HepG2 (cell line): ENCODE results near the gene SETD1A. TPM values are rescaled to one million over a fixed set of nuclear protein-coding genes. Genes with fewer than 3 reads are reported as not detected.

Experiments
- AKNA ChIP-seq: sonication (generic); formaldehyde crosslinking; IDR thresholded peaks from 2 replicates; pipeline ENCODE4 v1.4.0; 2020; ENCODE audit warnings: missing genetic modification reagents, borderline replicate concordance
- ISL2 ChIP-seq: sonication (generic); formaldehyde crosslinking; IDR thresholded peaks from 2 replicates; pipeline ENCODE4 v1.5.0; 2020; ENCODE audit warnings: missing genetic modification reagents
- MAFF ChIP-seq: IDR thresholded peaks from 2 replicates; pipeline ENCODE4 v1.6.1; 2011; ENCODE audit warnings: low read depth, low read length, improper control_type of control experiment
- MLLT10 ChIP-seq: sonication (generic); formaldehyde crosslinking; IDR thresholded peaks from 2 replicates; pipeline ENCODE4 v1.4.0; 2020; ENCODE audit warnings: missing genetic modification reagents
- MXD4 ChIP-seq: IDR thresholded peaks from 2 replicates; pipeline ENCODE4 v1.6.1; 2016; ENCODE audit warnings: mild to moderate bottlenecking, missing biosample characterization, missing genetic modification reagents
- NONO ChIP-seq, 2 experiments: fragments of 450-650 bp in 1 of 2; sonication (generic) in 1 of 2; formaldehyde crosslinking in 1 of 2; IDR thresholded peaks in 1 of 2; conservative IDR thresholded peaks in 1 of 2; 2 replicates each; pipeline versions ENCODE4 v1.6.1 to v1.8.0; 2017 to 2022; ENCODE audit warnings: mild to moderate bottlenecking in 1 of 2, missing genetic modification reagents in 1 of 2, moderate library complexity in 1 of 2
- PRPF4 ChIP-seq: fragments of 200-400 bp; formaldehyde crosslinking; IDR thresholded peaks from 2 replicates; pipeline ENCODE4 v1.6.1; 2016; ENCODE audit warnings: low read length, low read depth; ENCODE audit not compliant: poor library complexity, severe bottlenecking
- REXO4 ChIP-seq: sonication (generic); formaldehyde crosslinking; IDR thresholded peaks from 2 replicates; pipeline ENCODE4 v1.8.0; 2022; ENCODE audit warnings: missing genetic modification reagents, mild to moderate bottlenecking, borderline replicate concordance
- SRSF1 ChIP-seq: fragments of 200-400 bp; formaldehyde crosslinking; optimal IDR thresholded peaks from 2 replicates; pipeline ENCODE3; 2017; ENCODE audit warnings: mild to moderate bottlenecking, low read depth, low read length, moderate library complexity
- STAG1 ChIP-seq: sonication (generic); formaldehyde crosslinking; IDR thresholded peaks from 2 replicates; pipeline ENCODE4 v1.4.0; 2020; ENCODE audit warnings: missing genetic modification reagents
- SUZ12 ChIP-seq: fragments of 150-350 bp; IDR thresholded peaks from 2 replicates; pipeline ENCODE4 v1.6.1; 2014; ENCODE audit warnings: low read depth, low read length
- ZFP37 ChIP-seq: sonication (generic); formaldehyde crosslinking; IDR thresholded peaks from 2 replicates; pipeline ENCODE4 v1.4.0; 2020; ENCODE audit warnings: missing genetic modification reagents, borderline replicate concordance
- ZFP41 ChIP-seq: sonication (generic); formaldehyde crosslinking; IDR thresholded peaks from 2 replicates; pipeline ENCODE4 v1.4.0; 2020; ENCODE audit warnings: mild to moderate bottlenecking, missing genetic modification reagents, borderline replicate concordance
- ZFX ChIP-seq: sonication (generic); formaldehyde crosslinking; IDR thresholded peaks from 2 replicates; pipeline ENCODE4 v1.4.0; 2020; ENCODE audit warnings: mild to moderate bottlenecking, low read depth, missing genetic modification reagents, moderate library complexity
- ZXDC ChIP-seq: sonication (generic); formaldehyde crosslinking; IDR thresholded peaks from 2 replicates; pipeline ENCODE4 v1.5.0; 2020; ENCODE audit warnings: mild to moderate bottlenecking, missing genetic modification reagents
- polyA plus RNA-seq, 8 experiments: library from polyadenylated mRNA; depleted of rRNA in 3 of 8; stranded (reverse) in 7 of 8; unstranded in 1 of 8; fragments of >200 nt; fragmentation: Illumina TruSeq in 4 of 8; extraction: Trizol in 4 of 8; gene quantifications; 2 replicates each; pipeline versions ENCODE4 v1.2.1 to v1.2.3, GENCODE V29; 2011 to 2016; ENCODE audit warnings: low read depth in 4 of 8, missing spikeins in 1 of 8, mixed read lengths in 1 of 8; ENCODE audit not compliant: insufficient read depth in 1 of 8
- total RNA-seq, 5 experiments: library from RNA; depleted of rRNA; stranded (reverse); fragments of >200 nt; fragmentation: Illumina TruSeq; extraction: Trizol; gene quantifications; 2 replicates each; pipeline ENCODE4 v1.2.3, GENCODE V29; 2016; ENCODE audit warnings: low read depth in 1 of 5
- TF ChIP-seq, protein P1 (sequence below): sonication (generic); formaldehyde crosslinking; IDR thresholded peaks from 2 replicates; pipeline ENCODE4 v1.8.0; 2022; ENCODE audit warnings: low read depth, missing genetic modification reagents
- TF ChIP-seq, protein P2 (sequence below): sonication (generic); formaldehyde crosslinking; conservative IDR thresholded peaks from 2 replicates; pipeline ENCODE4 v1.4.0; 2020; ENCODE audit warnings: missing genetic modification reagents
- TF ChIP-seq, protein P3 (sequence below): sonication (generic); formaldehyde crosslinking; IDR thresholded peaks from 2 replicates; pipeline ENCODE4 v1.5.0; 2020; ENCODE audit warnings: mild to moderate bottlenecking, low read depth, missing genetic modification reagents, borderline replicate concordance
- TF ChIP-seq, protein P4 (sequence below): IDR thresholded peaks from 2 replicates; pipeline ENCODE4 v1.6.1; 2016; ENCODE audit warnings: mild to moderate bottlenecking, missing biosample characterization, missing genetic modification reagents

SETD1A gene
- total and polyA plus RNA-seq, 2 of the 13 experiments (the other 11 are each of a cell fraction or from before 2014, with no cell fraction given): 3.8 to 5.6 TPM

- no peak for TF ChIP-seq AKNA (CRISPR knock-in tag)
- no peak for TF ChIP-seq MXD4
- TF ChIP-seq REXO4 (CRISPR knock-in tag): no peak
- no peak for TF ChIP-seq ZXDC (CRISPR knock-in tag)
- TF ChIP-seq, protein P1, sequence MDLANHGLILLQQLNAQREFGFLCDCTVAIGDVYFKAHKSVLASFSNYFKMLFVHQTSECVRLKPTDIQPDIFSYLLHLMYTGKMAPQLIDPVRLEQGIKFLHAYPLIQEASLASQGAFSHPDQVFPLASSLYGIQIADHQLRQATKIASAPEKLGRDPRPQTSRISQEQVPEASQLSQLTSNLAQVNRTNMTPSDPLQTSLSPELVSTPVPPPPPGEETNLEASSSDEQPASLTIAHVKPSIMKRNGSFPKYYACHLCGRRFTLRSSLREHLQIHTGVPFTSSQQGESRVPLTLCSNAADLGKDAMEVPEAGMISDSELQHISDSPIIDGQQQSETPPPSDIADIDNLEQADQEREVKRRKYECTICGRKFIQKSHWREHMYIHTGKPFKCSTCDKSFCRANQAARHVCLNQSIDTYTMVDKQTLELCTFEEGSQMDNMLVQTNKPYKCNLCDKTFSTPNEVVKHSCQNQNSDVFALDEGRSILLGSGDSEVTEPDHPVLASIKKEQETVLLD (CRISPR knock-in tag): no peak
- TF ChIP-seq SUZ12: no peak
- no peak for TF ChIP-seq ZFP41 (CRISPR knock-in tag)
- TF ChIP-seq, protein P2, sequence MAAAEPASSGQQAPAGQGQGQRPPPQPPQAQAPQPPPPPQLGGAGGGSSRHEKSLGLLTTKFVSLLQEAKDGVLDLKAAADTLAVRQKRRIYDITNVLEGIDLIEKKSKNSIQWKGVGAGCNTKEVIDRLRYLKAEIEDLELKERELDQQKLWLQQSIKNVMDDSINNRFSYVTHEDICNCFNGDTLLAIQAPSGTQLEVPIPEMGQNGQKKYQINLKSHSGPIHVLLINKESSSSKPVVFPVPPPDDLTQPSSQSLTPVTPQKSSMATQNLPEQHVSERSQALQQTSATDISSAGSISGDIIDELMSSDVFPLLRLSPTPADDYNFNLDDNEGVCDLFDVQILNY (CRISPR knock-in tag): no peak
- no peak for TF ChIP-seq ZFP37 (CRISPR knock-in tag)
- TF ChIP-seq MAFF: no peak
- peak; percentile 84 for TF ChIP-seq ZFX
- TF ChIP-seq, protein P3, sequence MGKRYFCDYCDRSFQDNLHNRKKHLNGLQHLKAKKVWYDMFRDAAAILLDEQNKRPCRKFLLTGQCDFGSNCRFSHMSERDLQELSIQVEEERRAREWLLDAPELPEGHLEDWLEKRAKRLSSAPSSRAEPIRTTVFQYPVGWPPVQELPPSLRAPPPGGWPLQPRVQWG: no peak
- TF ChIP-seq NONO (IDR thresholded peaks at IDR 0.05): no peak
- TF ChIP-seq NONO (CRISPR knock-in tag; conservative IDR thresholded peaks at IDR 0.05): peak; percentile 58; the same call in 1 of the 2 replicates
- peak; percentile 88 for TF ChIP-seq STAG1 (CRISPR knock-in tag)
- TF ChIP-seq, protein P4, sequence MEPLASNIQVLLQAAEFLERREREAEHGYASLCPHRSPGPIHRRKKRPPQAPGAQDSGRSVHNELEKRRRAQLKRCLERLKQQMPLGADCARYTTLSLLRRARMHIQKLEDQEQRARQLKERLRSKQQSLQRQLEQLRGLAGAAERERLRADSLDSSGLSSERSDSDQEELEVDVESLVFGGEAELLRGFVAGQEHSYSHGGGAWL: no peak
- TF ChIP-seq PRPF4: no peak
- TF ChIP-seq SRSF1: no peak
- no peak for TF ChIP-seq MLLT10 (CRISPR knock-in tag)
- no peak for TF ChIP-seq ISL2 (CRISPR knock-in tag)
These were observed 3.9 kb upstream of the SETD1A start (continued) for GRCh38 chr16:30953511-30954124.
